HCT116 (cell line): ENCODE measurements around the gene MCF2L.

Source experiments
- ATF3 ChIP-seq: IDR thresholded peaks from 2 replicates; pipeline ENCODE4 v1.6.1; 2012
- CTCF ChIP-seq, 3 experiments: fragments of 200-600 bp in 1 of 3; sonication (generic) in 1 of 3; IDR thresholded peaks in 2 of 3; conservative IDR thresholded peaks in 1 of 3; 2 replicates each; pipeline ENCODE4 v1.5.1; 2012 to 2017; ENCODE audit warnings: low read depth in 2 of 3, low read length in 2 of 3, antibody characterized with exemption in 1 of 3, borderline replicate concordance in 1 of 3, control low read depth in 1 of 3, mild to moderate bottlenecking in 1 of 3, mixed read lengths in 1 of 3, mixed run types in 1 of 3, moderate library complexity in 1 of 3; ENCODE audit not compliant: insufficient read depth in 1 of 3
- EGR1 ChIP-seq: IDR thresholded peaks from 2 replicates; pipeline ENCODE4 v1.6.1; 2012; ENCODE audit warnings: low read depth
- EZH2 ChIP-seq: fragments of 200-600 bp; sonication (generic); IDR thresholded peaks from 2 replicates; pipeline ENCODE4 v1.6.1; 2017; ENCODE audit warnings: antibody characterized with exemption, mixed run types
- FOSL1 ChIP-seq: IDR thresholded peaks from 2 replicates; pipeline ENCODE4 v1.6.1; 2012; ENCODE audit warnings: low read depth
- POLR2A ChIP-seq: IDR thresholded peaks from 2 replicates; pipeline ENCODE4 v1.7.0; 2011; ENCODE audit warnings: borderline replicate concordance; ENCODE audit not compliant: insufficient read depth, insufficient read length; ENCODE audit errors: extremely low read depth
- POLR2AphosphoS5 ChIP-seq: IDR thresholded peaks from 2 replicates; pipeline ENCODE4 v1.6.1; 2011; ENCODE audit warnings: mild to moderate bottlenecking, low read depth, low read length, moderate library complexity
- RAD21 ChIP-seq: IDR thresholded peaks from 2 replicates; pipeline ENCODE4 v1.6.1; 2012; ENCODE audit warnings: low read depth, mild to moderate bottlenecking
- ZNF274 ChIP-seq: fragments of 200-500 bp; sonication (Bioruptor generic); IDR thresholded peaks from 2 replicates; pipeline ENCODE4 v1.6.1; 2014; ENCODE audit warnings: mild to moderate bottlenecking, low read depth, low read length, inconsistent platforms

- no peak for TF ChIP-seq CTCF (IDR thresholded peaks at IDR 0.05 in 2 of 3, conservative IDR thresholded peaks at IDR 0.05 in 1 of 3; ENCODE audit: borderline replicate concordance in 1 of 3, insufficient read depth in 1 of 3, low read depth in 2 of 3, low read length in 2 of 3)
- TF ChIP-seq POLR2AphosphoS5, result no peak
- no peak for TF ChIP-seq FOSL1
- TF ChIP-seq POLR2A, result no peak
- no peak for TF ChIP-seq ZNF274
- no peak for TF ChIP-seq EZH2
- no peak for TF ChIP-seq ATF3
- no peak for TF ChIP-seq EGR1
- TF ChIP-seq RAD21, result no peak
Observed at GRCh38 chr13:112997188-112998130, 28.4 kb downstream of the MCF2L start.
